ENCODE measurements around the gene NRIP1.

DNA sequence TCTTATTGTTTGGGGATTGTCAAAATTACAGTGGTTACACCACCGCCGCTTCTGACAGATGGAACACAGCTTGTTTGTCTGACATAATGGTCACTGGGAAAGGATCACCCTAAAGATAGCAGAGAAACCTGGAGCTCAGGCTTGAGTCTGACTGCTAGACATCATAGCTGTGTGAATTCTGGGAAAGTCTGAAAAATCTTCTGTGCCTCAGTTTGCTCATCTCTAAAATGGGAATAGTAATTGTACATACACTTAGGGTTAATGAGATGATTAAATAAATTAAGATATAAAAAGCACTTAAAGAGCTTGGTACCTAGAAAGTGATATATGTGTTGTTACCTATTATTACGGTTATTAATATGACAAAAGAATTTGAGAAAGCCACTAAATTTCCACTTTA lies 39.7 kb upstream of the NRIP1 start:
- no peak for TF ChIP-seq YY1 (IDR thresholded peaks at IDR 0.05; ENCODE audit: low read depth)
- no peak for TF ChIP-seq EGR1 (IDR thresholded peaks at IDR 0.05)
